Epithelial cell of proximal tubule (primary cell): Measurements from ENCODE around the gene SOX11. TPM values are rescaled to one million over a fixed set of nuclear protein-coding genes. Genes with fewer than 3 reads are reported as not detected.

Experiments
- DNase-seq: peaks from one replicate; pipeline ENCODE4 v3.0.0-alpha.2; 2011; ENCODE audit warnings: low read depth
- H3K4me3 ChIP-seq: 2 replicates; pipeline ENCODE4 v1.5.1; 2011; ENCODE audit warnings: low read depth, mild to moderate bottlenecking, low read length
- total RNA-seq: library from RNA; depleted of rRNA; stranded (reverse); fragments of >200 nt; gene quantifications from 2 replicates; pipeline ENCODE4 v1.2.3, GENCODE V29; 2015
- TF ChIP-seq, protein P1 (sequence below): conservative IDR thresholded peaks from 2 replicates; pipeline ENCODE4 v1.5.1; 2012; ENCODE audit warnings: low read depth, mild to moderate bottlenecking, low read length

The SOX11 gene
- total RNA-seq, 1 donor from 2014 or later: 17.1 TPM

GRCh38 chr2:5696945-5697521 lies 4.8 kb downstream of the SOX11 start:
- peak overlapping the region; percentile 31 for H3K4me3 ChIP-seq
- TF ChIP-seq, protein P1, sequence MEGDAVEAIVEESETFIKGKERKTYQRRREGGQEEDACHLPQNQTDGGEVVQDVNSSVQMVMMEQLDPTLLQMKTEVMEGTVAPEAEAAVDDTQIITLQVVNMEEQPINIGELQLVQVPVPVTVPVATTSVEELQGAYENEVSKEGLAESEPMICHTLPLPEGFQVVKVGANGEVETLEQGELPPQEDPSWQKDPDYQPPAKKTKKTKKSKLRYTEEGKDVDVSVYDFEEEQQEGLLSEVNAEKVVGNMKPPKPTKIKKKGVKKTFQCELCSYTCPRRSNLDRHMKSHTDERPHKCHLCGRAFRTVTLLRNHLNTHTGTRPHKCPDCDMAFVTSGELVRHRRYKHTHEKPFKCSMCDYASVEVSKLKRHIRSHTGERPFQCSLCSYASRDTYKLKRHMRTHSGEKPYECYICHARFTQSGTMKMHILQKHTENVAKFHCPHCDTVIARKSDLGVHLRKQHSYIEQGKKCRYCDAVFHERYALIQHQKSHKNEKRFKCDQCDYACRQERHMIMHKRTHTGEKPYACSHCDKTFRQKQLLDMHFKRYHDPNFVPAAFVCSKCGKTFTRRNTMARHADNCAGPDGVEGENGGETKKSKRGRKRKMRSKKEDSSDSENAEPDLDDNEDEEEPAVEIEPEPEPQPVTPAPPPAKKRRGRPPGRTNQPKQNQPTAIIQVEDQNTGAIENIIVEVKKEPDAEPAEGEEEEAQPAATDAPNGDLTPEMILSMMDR: no peak
- DNase-seq: no peak

DNA sequence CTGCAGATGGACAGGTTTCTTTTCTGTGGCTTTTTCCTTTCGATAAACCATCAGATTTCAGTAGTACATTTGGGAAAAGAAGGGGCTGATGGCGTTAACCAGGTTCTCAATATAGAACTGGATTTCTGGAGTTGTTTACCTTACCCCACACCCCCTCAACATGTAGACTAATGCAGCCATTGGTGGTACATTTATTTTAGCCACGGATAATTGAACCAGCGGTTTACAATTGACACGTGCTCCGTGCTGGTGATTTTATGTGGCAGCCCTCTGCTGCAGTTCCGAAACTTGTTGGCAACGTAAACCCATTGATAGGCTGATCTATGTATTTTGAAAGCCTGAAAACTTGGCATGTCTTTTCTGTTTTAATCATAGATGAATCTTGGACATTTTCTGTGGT lies 5.4 kb downstream of the SOX11 start:
- TF ChIP-seq, protein P1: no peak
- DNase-seq: no peak
- no peak overlapping the region for H3K4me3 ChIP-seq

GRCh38 chr2:5698134-5698533 lies 6.0 kb downstream of the SOX11 start:
- TF ChIP-seq, protein P1: no peak
- DNase-seq: no peak
- H3K4me3 ChIP-seq: no peak overlapping the region

GRCh38 chr2:5699963-5700362 lies 7.8 kb downstream of the SOX11 start:
- TF ChIP-seq, protein P1: no peak
- no peak overlapping the region for H3K4me3 ChIP-seq
- no peak for DNase-seq

GRCh38 chr2:5700551-5700950 lies 8.4 kb downstream of the SOX11 start:
- no peak overlapping the region for H3K4me3 ChIP-seq
- DNase-seq: no peak
- TF ChIP-seq, protein P1: no peak

- TF ChIP-seq, protein P1: no peak
- no peak overlapping the region for H3K4me3 ChIP-seq
- DNase-seq: no peak
Measured at GRCh38 chr2:5701266-5701665, 9.1 kb downstream of the SOX11 start.

DNA sequence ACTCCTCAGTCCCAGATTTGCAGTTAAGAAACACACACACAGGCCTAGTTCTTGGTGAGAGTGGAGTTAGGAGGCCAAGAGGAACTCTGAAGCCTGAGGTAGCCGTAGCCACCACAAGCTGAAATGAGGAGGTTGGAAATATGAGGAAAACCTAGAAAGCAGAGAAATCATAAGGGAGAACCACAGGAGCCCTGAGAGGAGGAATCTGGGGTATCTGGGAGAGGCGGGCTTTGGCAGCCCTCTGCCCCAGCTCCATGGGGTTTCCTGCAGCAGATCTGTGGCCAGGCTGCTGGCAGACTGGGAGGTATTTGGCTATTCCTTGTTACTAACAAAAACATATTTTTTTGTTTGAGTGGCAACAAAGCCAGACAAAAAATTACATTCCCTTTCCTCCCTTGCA lies 11.0 kb downstream of the SOX11 start:
- DNase-seq: no peak
- TF ChIP-seq, protein P1: no peak
- H3K4me3 ChIP-seq: no peak overlapping the region
